ENCODE results near the gene SIGLEC7.

The SIGLEC7 gene

DNA sequence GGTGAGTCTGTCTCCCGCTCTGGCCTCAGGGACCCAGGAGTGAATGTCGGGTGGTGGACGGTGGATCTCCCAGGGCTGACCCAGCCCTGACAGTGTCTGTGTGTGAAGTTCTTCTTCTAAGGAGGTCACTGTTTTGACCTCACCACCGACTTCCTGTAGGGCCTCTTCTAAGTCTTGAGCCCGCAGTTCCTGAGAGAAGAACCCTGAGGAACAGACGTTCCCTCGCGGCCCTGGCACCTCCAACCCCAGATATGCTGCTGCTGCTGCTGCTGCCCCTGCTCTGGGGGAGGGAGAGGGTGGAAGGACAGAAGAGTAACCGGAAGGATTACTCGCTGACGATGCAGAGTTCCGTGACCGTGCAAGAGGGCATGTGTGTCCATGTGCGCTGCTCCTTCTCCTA lies at the start of gene SIGLEC7:
SIGLEC7 (plus strand) TSS at position 183 of the 400 bp plus-strand sequence; CDS start at position 252, 69 bp downstream.
- DNase-seq, result no peak

DNA sequence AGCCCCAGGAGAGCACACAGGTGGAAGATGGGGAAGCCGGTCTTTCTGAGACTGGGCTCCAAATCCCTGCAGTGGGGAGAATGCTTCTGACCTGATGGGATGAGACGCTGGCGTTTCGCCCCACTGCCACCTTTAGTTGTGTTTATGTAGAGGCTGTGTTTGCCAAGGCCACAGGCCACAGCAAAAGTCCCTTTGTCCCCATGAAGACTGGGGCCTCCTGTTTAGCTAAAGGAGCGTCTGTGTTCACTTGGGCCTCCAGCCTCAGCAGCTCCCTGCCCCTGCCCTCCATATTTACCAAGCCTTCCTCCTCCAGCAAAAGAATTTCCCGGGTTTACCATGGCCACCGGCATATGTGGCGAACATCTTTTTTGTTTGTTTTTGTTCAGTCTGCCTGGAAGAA lies 49.0 kb upstream of the SIGLEC7 start:
- no peak for DNase-seq

DNA sequence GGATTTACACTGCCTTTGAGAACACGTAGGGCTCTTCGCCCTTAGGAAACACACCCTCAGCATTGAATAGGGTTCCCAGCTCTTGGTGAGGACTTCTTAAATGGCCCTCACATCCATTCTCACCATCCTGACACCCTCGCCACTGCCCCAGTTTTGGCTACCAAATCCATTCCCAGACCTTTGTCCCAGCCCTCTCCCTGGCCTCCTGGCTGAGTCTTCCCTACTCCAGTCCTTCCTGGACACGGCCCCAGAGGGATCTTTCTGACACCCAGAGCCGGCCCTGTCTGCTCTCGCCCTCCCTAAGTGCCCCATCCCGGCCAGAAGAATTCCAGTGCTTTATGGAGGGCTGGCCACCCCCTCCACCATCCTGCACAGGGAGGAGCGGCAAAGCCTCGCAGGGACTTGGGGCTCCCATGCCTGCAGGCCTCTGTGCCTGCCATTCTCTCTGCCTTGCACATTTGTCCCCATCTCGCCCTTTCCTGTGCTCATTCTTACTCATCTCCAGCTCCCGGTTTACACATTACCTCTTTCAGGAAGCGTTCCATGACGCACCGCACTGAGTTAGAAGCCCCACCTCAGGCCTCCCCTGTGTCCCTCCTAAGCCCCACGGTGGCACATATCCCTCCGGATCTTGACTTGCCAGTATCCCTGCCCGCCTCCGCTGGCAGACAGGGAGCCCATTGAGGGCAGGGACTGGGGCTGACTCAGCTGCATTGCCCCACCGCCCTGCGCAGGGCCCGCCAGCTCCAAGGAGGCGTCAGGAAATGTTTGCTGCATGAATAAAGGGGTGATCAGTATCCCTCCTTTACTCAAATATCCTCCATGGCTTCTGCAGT lies 48.4 kb upstream of the SIGLEC7 start:
- no peak for DNase-seq

DNA sequence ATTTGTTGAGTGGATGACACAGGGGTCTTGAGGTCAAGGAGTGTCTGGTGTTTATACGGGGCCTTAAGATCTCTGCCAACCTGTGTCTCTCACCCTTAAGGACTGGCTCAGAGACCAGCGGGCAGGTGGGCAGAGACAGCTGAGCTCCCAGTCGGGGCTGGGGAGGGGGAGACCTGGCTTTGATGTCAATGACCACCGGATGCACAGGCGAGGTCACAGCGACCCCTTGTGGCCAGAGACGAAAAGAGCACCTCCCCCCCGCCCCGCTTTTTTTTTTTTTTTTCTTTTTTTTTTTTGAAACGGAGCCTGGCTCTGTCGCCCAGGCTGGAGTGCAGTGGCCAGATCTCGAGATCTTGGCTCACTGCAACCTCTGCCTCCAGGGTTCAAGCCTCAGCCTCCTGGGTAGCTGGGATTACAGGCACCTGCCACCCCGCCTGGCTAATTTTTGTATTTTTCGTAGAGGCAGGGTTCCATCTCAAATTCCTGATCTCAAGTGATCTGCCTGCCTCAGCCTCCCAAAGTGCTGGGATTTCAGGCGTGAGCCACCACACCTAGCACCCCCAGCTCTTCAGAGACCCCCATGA lies 47.3 kb upstream of the SIGLEC7 start:
- no peak for DNase-seq

DNA sequence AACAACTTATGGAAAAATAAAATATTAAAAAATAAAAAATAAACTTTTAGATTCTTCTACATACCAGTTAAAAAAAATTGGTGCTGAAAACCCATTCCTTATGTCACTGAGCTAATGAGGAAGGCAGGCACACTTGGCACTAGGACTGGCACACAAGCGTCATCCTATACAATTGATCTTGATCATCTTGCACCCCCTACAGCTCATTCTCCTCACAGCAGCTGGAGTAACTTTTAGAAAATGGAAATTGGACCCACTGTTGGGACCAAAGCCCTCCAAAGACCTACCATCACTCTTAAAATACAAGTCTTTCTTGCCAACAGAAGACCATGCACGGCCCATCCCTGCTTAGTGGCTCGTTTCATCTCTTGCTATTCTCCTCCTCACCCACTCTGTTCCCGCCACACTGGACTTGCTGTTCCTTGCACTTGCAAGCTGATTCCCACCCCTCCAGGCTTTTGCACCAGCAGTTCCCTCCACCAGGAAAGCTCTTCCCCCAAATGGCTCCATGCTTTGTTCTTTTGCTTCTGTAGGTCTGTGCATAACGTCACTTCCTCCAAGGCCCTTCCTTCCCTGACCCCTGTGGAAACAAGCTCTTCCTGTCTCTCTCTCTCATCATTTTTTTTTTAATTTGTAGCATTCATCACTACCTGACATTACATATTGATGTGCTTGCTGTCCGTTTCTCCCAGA lies 45.5 kb upstream of the SIGLEC7 start:
- no peak for DNase-seq

DNA sequence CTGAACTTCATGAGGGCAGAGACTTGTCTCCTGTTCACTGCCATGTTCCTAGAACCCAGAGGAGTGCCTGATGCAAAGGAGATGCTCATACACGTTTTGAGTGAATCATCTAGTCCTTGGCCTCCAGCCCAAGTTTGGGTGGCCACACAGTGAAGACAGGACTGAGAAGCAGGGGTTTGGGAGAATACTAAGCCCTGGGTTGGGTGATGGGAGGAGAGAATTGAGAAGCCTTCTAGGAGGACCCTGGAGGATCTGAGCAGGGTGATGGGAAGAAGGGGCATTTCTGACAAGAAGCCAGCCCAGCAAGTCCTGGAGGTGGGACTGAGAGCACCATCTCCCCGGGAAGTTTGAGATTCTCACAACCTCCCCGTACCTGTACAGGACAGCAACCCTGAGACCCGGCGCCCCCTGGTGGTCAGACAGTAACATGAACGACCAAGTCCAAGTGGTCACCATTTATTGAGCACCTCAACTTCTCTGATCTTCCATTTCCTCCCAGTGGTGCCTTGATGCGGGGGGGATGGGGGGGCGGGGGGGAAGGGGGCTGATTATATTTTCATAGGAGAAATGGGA lies 44.8 kb upstream of the SIGLEC7 start:
- DNase-seq, result peak; percentile 43

DNA sequence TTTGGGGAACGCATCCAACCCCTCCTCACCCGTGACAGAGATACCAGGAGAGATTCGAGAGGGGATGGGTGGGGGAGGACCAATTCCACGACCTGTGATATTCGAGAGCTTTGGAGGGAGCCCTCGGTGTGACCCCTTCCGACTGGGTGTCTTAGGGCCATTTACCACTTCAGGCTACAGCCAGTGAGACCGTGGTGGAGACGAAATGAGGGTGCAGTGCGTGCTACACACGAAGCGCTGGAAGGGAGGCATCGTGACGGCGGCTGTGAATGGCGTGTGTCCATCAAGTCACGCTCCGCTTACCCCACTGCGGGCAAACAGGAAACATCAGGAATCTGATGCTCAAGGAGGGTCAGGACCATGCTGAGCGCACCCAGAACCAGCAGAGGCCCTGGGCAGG lies 44.3 kb upstream of the SIGLEC7 start:
- no peak for DNase-seq

DNA sequence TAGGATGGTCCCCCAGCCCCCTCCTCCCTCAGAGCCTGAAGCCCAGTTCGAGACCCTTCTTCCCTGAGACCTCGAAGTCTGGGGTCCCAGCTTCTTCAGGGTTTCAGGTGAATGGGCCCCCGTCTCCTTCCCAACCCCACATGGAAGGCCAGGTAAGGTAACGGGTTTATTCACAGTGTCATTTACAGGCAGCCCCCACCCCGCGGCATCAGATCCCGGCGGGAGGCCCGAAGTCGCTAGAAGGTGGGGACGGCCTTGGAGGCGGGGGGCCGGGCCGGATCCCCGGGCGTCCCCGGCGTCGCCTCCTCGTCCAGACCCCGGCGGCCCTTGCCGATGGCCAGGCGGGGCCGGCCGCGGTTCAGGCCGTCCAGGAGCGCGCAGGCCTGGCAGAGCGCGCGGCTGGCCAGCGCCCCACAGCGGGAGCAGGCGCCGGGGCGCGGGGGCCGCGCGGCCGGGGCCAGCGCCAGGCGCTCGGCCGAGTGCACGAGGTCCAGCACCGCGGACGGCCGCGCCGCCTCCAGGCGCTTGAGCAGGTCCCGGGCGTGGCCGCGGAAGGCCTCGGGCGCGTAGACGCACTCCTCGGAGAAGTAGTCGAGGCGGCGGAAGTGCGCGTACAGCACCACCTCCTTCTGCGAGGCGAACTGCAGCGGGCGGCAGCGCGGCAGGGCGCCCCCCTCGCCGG lies 43.6 kb upstream of the SIGLEC7 start:
- no peak for DNase-seq

DNA sequence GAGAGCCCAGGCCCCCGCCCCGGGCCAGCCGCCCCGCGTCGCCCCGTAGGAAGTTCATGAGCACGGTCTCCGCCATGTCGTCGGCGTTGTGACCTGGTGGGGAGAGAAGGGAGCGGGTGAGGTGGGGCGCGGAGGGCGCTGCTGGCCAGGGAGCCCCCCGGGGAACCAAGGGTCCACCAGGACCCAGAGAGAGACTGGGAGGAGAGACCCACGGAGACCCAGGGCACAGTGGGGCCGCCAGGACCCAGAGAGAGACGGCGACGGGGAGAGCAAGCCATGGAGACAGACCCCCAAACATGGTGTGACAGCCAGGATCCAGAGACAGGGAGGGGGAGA lies 43.1 kb upstream of the SIGLEC7 start:
- DNase-seq, result no peak

DNA sequence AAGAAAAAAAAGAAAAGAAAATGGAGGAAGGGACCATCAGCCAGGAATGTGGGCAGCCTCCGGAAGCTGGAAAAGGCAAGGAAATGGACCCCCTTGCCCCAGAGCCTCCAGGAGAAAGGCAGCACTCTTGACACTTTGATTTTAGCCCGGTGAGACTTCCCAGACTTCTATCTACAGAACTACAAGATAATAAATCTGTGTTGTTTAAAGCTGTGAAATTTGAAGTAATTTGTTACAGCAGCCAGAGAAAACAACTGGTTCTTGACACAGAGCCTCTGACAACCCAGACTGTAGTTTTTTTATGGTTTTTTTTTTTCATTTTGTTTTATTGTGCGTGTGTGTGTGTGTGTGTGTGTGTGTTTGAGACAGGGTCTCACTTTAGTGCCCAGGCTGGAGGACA lies 41.5 kb upstream of the SIGLEC7 start:
- no peak for DNase-seq

DNA sequence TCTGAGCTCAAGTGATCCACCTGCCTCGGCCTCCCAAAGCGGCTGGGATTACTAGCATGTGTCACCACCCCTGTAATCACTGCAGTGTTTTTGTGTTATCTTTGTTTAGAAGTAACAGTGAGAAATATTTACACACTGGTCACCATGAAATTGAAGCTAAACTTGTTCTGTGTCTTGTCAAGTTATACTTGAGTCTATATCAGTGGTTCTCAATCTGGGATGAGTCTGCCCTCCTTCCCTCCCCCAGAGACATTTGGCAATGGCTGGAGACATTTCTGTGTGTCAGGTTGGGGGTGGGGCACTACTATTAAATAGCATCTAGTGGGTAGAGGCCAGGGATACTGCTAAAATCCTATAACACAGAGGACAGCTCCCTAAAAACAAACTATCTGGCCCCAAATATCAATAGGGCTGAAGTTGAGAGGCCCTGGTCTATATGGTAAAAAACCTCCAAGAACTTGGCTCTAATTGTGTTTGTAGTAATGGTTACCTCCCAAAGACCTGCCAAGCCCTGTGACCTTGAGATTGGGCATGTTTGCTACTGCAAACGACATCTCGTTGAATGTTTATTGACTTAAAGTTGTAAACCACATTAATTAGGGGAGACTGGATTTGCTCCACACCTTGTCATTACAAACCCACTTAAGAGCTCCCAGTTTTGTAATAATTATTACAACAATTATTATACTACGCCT lies 40.8 kb upstream of the SIGLEC7 start:
- no peak for DNase-seq

DNA sequence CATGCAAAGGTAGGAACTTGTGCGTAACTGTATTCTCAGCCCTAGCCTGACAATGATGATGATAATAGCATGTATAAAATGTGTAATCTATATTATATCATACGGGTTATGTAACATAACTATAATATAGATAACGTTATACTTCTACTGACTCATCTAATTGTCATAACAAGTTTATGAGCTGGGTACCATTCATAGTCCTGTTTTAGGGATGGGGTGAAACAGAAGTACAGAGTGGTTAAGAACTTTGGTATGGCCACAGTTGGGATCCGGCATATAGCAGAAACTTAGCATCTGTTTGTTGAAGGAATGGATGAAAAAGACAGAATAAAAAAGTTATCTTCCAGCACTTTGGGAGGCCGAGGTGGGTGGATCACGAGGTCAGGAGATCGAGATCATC lies 39.1 kb upstream of the SIGLEC7 start:
- DNase-seq, result no peak

DNA sequence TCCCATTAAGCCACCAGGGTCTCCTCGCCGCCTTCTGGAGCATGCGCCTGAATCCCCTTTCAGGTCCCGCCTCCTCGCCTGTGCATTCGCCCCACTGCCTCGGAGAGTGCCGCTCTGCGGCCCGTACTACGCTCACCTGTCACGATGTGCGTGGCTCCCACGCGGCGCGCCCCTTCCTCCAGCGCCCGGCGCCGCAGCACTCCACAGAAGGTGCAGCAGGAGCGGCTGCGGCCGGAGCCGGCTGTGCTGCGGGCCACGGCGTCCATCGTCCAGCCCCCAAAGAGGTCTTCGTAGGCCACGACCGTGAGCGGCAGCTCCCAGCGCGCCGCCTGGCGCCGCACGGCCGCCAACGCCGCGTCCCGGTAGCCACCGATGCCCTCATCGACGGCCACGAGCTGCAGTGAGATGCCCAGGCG lies 38.2 kb upstream of the SIGLEC7 start:
- no peak for DNase-seq

DNA sequence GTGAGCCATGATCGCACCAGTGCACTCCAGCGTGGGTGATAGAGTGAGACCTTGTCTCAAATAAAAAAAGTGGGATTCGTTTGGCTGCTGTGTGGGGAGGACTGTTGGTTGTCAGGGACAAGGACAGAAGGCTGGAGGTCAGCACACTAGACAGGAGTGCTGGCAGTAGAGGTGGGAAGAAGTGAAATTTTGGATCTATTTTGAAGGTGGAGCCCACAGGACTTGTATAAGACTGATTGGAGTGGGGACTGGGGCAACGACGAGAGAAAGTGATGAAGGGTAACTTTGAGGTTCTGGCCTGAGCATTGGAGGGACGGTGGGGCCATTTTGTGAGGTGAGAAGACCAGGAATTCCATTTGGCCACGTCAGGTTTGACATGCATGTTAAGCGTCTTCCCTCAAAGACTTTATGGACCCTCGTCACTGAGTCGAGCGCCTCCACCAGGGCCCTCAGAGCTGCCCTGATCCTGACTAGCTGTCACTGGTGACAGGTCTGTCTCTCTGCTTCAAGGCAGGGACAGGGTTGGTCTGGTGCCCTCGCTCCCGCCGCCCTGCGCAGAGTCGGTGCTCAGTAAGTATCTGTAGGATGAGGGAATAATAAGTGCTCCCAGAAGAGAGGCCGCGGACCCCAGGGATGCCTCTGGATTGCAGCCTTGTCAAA lies 34.6 kb upstream of the SIGLEC7 start:
- DNase-seq, result no peak

DNA sequence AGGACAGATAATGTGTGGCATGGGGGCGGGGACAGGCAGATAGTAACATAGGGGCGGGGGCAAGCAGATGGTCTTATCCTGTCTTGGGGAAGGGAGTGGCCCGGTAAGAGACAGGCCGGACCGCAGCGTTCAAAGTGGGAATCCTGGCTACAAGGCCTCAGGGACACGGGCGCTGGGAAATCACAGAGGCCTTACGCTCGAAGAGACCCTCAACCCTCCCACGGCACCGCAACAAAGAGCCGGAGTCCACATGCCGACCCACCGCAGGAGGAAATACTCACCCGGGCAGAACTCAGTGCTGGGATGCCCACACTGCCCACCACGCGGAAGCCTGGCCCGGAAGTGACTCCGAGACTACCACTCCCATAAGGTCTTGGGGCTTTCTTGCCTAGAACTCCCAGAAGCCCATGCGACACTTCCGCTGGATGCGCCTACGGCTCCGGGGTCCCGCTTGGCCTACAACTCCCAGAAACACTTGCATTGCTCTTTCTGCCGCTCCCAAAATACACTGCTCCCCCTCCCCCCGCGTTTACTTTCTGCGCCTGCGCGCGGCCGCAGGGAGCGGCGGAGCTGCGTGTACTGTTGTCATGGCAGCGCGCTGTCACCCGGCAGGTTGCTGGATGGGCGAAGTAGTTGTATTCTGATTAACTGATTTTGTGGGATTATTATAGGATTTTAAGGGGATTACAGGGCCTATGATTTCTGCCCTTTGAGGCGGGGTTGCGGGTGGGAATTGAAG lies 33.9 kb upstream of the SIGLEC7 start, which contains the start of gene CTU1:
CTU1 (minus strand) TSS at position 344 of the 739 bp plus-strand sequence. CDS start 3,840 bp downstream, outside the sequence.
- peak; percentile 97 for DNase-seq

DNA sequence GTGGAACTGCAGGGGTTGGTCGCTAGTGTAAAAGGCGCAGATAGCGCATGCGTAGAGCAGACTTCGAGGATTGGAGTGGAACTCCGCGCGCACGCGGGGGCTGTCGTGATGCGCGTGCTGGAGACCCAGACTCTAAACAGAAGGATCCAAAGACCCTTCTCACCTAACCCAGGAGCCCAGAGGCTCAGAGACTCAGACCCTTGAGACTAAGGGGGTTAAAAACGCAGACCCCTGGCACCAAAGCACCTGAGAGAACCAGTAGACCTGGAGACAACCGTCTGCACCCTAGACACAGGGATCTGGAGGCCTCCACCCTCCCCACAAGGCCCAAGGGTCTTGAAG lies 33.3 kb upstream of the SIGLEC7 start:
- no peak for DNase-seq

DNA sequence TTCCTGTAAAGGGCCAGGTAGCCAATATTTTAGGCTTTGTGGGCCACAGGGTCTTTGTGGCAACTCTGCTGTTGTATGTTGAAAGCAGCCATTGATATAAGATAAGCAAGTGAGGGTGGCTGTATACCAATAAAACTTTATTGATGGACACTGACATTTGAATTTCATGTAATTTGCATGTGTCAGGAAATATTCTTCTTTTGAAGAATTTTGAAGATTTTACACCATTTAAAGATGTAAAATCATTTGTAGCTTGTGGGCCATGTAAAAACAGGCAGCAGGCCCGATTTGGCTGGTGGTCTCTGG lies 31.5 kb upstream of the SIGLEC7 start:
- DNase-seq, result no peak

DNA sequence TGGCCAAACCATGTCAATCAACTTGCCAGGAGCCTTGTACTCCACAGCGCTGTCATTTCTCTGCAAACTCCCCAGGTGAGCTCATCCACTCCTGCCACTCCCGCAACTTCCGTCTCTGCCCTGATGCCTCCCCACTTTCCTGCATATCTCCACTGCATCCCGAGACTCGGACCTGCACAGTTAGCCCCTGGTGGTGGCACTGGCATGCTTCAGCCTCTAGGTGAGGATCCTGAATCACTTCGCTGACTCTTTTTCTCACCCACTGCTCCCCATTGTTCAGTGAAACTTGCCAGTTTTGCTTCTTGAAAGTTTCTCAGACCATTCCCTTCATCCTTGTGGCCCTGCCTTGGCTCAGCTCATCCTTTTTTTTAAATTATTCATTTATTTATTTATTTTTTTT lies 30.5 kb upstream of the SIGLEC7 start:
- no peak for DNase-seq

DNA sequence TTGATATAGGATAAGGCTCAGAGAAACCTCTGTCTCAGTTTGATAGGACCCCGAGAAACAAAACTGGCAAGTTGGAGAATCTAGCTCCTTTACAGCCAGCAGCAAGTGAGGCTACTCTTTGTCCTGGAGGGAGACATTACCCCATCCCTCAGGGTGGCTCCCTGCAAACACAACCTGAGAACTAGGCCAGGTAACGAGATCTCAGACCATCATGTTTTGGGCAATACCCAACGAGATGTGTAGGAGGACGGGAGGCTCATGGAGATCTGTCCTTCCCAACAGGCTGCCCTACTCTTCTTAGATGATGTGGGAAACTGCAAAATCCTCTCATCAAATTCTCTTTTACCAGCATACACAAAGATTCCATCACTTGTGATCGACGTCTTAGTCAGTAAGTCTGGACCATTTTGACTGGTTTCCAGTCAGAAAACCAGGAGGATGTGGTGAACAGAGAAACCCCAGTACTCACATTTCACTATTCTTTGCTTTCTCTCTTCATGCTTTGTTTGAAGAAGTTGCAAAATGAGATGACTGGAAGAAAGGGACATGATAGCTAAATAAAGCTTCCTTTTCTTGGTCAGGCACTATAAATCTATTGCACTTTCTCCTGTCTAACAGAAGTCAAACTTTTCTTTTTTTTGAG lies 27.9 kb upstream of the SIGLEC7 start:
- no peak for DNase-seq

DNA sequence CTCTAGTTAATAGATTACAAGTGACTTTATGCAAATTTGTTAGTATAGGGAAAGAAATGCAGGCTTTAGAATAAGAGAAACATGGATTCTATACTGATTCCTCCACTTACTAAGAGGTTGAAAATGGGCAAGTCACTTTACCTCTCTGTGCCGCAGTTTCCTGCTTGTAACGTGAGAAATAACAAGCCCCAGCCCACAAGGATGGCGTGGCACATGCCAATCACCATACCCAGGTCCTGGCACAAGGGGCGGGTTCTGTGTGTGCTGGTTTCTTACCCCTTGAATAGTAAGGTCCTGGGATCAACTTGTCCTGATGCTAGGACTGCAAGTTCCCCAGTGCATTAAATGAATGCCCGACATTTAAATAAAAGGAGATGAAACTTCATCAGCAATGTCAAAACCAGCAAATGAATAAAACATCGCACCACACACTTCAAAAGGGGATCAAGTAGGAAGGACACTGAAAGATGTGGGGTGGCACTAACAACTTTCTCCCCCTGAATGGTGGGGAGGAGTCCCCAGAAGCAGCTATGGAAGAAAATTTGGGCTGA lies 25.3 kb upstream of the SIGLEC7 start:
- DNase-seq, result no peak

DNA sequence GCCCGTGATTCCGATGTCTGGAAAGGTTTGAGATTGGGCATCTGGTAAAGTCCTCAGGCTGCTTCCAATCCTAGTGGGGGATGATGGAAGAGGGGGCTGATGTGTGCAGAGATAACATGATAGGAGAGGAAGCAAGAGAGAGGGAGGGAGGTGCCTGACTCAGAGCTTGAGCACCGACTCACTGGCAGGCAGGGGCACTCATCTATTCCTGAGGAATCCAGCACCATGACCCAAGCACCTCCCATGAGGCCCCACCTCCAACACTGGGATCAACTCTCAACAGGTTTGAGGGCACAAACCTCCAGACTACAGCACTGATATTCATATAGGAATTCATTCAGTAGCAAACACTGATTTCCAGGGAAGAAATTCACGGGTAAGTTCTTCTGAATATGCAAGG lies 23.0 kb upstream of the SIGLEC7 start:
- no peak for DNase-seq
